Measurements from ENCODE around the gene CLIC5. TPM values are rescaled to one million over a fixed set of nuclear protein-coding genes. Genes with fewer than 3 reads are reported as not detected.
"Not testable (repeated sequence)": the region's sequence is repeated elsewhere in the genome, so short reads cannot be mapped to it uniquely, and the experiment has no call there.

Gene CLIC5
- total RNA-seq, 2 experiments from 2014 or later = 1.8 to 2.2 TPM

DNA sequence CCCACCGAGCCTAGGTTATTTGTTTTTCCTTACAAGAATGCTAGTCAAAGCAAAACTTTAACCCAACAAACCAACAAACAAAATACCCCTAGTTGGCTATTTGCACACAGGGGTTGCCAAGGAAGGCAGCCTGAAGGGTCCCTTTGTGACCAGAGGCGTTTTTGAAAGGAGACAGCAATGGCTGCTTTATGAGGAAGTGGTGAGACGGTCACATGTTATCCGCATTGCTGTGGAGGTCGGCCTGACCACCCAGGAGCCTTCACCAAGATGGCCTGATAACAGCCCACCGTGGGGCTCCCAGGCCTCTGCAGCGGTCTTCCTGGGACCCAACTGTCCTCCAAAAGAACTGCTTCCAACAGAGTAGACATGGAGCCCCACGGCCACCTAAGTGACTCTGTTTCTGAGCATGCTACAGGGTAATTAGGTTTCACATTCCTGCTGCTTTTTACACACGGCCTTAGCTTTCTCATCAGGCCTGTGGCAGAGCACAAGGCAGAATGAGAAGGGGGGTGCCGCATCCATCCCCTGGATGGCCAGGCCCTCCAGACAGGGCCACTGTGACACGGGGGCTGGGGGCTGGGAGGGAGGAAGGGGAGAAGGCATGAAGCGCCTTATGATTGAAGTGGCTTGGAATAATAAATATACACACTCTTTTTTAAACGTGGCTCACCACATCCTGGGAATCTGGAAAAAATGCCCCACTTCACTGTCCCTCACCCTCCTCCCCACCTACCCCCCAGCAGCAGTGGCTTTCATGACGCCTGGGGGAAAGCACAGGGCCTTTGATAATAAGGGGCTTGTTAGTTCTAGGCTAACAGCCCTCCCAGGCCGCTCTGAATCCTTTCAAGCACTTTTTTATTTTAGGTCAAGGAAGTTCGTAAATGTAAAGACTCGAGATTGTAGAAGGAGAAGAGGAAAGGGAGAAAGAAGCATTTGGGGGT is 86.0 kb downstream of the CLIC5 start:
- POLR2A ChIA-PET = no interaction called here
- peaks cover 2% of the 10 kb centered on the region for H3K4me1 Mint-ChIP-seq (ENCODE audit: low read depth)
- H3K27me3 Mint-ChIP-seq (ENCODE audit: low read depth) = no peaks in the 10 kb centered on the region
- CTCF ChIA-PET = interaction anchor here (0.6 to 2.5 kb wide), 32 partner anchors 9 to 1302 kb away, joined by 3 to 23 read pairs (median 4); partner anchors contain the start of gene ENPP4
- no peak for ATAC-seq
- no peak overlapping the region for H3K4me3 Mint-ChIP-seq
- no peak for DNase-seq
- H3K36me3 Mint-ChIP-seq (ENCODE audit: low read depth) = no peaks in the 10 kb centered on the region
- no peaks in the 10 kb centered on the region for H3K9me3 Mint-ChIP-seq (ENCODE audit: insufficient read depth)
- no peak overlapping the region for H3K27ac Mint-ChIP-seq

DNA sequence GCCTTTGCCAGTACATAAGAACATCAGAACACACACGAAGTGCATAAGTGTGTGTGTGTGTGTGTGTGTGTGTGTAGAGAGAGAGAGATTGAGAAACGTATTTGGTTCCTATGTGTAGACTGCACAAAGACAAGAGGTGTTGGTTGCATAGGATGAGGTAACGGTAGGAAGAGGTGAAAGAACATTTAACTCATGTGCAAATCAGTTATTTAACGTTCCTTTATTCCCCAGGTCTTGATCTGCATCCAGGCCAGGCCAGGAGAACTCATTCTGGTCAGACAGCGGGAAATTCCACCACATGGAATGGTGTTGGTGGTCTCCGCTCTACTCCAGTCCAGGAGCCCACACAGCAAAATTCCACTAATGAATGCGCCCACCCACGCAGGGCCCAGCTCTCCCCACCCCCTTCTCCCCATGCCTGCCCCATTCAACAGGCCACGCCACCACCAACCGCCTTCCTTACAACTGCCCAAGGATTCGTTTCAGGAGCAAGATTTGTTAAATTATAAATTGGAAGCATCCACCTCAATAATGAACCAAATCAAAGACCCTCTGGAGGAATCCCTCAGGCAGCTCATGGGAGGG is 86.8 kb downstream of the CLIC5 start:
- ATAC-seq = no peak
- Mint-ChIP-seq H3K27me3 (ENCODE audit: low read depth) (no peaks in the 10 kb centered on the region), H3K4me1 (ENCODE audit: low read depth) (peaks cover 2% of the 10 kb centered on the region), H3K4me3 (no peak overlapping the region), H3K9me3 (ENCODE audit: insufficient read depth) (no peaks in the 10 kb centered on the region), H3K36me3 (ENCODE audit: low read depth) (no peaks in the 10 kb centered on the region), H3K27ac (no peak overlapping the region)
- CTCF ChIA-PET = interaction anchor here (1.5 kb wide), 1 partner anchor 31 kb away, joined by 3 read pairs; no protein-coding TSS in a partner anchor
- POLR2A ChIA-PET = no interaction called here
- no peak for DNase-seq

DNA sequence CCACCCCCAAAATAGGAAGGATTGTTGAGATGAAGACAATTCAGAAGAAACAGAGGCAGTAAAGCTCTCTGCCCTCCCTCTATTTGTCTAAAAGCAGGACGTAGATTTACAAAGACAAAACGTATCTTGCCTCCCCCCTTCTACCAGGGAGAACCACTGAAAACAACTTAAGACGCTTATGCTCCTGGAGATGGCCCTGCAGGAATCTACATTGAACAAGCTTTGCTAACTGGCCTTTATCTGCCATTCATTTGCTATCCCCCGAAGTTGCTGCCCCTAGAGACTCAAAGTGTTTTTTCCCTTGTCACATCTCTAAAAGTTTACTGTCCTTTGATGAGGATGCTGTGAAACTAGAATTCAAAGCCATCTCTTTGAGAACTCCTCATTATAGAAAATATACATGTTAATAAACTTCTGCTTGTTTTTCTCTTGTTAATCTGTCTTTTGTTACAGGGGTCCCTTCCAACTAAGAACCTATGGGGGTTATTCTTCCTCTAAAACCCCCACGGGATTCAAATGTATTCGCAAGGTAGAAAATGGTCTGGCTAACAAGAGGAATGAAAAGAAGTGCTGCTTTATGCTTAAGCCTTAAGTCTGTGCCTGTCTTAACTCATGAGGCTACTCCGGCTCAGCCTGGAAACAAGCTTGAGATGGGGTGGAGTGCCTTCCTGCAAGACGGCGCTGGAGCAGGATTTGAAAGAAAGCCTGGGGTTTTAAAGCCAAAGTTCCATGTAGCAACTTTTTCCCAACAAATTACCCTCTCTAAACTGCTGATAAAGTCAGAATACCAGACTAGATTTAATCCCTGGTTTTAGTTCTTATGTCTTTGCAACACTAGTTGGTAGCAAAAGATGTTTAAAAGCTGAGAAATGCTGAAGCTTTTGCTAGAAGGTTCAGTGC is 88.0 kb downstream of the CLIC5 start:
- Mint-ChIP-seq H3K27me3 (ENCODE audit: low read depth) (no peaks in the 10 kb centered on the region), H3K4me1 (ENCODE audit: low read depth) (peaks cover 11% of the 10 kb centered on the region), H3K9me3 (ENCODE audit: insufficient read depth) (no peaks in the 10 kb centered on the region), H3K27ac (no peak overlapping the region), H3K36me3 (ENCODE audit: low read depth) (no peaks in the 10 kb centered on the region), H3K4me3 (no peak overlapping the region)
- ChIA-PET POLR2A (no interaction called here), CTCF (no interaction called here)
- no peak for DNase-seq
- ATAC-seq = no peak

DNA sequence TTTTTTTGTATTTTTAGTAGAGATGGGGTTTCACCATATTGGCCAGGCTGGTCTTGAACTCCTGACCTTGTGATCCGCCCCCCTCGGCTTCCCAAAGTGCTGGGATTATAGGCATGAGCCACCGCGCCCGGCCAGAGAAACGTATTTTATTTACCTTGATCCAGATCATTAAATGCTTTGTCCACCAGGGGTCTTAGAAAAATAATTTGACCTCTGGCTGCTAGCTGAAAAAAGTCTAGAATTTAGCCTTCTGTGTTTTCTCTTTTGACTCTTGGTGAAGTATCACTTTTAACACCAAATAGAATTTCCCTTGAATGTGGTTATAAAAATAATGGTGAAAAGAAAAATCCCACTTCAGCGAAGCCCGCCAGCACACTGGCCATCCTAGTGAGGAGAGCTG is 89.2 kb downstream of the CLIC5 start:
- H3K27ac Mint-ChIP-seq; H3K4me3 Mint-ChIP-seq; ATAC-seq; H3K27me3 Mint-ChIP-seq (ENCODE audit: low read depth); CTCF ChIA-PET; H3K9me3 Mint-ChIP-seq (ENCODE audit: insufficient read depth); H3K36me3 Mint-ChIP-seq (ENCODE audit: low read depth); DNase-seq; POLR2A ChIA-PET: not testable (repeated sequence)
- peaks cover 17% of the 10 kb centered on the region for H3K4me1 Mint-ChIP-seq (ENCODE audit: low read depth)

DNA sequence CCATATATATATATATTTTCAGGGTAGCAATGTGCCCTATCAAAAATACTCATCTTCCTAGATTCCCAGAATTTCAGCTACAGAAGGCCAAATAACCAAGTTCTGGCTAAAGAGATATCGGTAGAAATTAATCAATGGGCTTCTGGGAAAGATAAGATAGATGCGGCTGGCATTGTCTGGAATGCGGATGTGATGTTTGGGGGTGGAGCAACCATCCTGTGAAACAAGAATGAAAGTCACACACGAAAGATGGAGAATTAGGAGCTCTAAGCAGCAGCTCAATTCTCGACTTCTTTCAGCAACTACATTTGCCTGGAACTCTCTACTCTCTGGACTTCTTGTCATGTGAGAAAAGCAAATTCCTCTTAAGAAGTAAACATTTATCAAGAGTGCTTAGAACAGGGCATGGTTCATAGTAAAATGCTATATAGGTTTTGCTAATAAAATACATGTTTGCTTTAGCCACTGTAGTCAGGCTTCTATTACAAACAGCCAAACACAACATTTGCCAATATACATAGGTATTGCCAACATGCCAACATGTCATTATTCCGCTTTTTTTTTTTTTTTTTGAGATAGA is 90.8 kb downstream of the CLIC5 start:
- POLR2A ChIA-PET = no interaction called here
- CTCF ChIA-PET = interaction anchor here (1.1 to 5.0 kb wide), 4 partner anchors 210 to 1449 kb away, joined by 4 to 48 read pairs (median 6); no protein-coding TSS in a partner anchor
- Mint-ChIP-seq H3K27ac (no peak overlapping the region), H3K27me3 (ENCODE audit: low read depth) (no peaks in the 10 kb centered on the region), H3K4me3 (no peak overlapping the region), H3K4me1 (ENCODE audit: low read depth) (peaks cover 20% of the 10 kb centered on the region), H3K36me3 (ENCODE audit: low read depth) (no peaks in the 10 kb centered on the region), H3K9me3 (ENCODE audit: insufficient read depth) (no peaks in the 10 kb centered on the region)
- ATAC-seq (no peak), DNase-seq (no peak)

DNA sequence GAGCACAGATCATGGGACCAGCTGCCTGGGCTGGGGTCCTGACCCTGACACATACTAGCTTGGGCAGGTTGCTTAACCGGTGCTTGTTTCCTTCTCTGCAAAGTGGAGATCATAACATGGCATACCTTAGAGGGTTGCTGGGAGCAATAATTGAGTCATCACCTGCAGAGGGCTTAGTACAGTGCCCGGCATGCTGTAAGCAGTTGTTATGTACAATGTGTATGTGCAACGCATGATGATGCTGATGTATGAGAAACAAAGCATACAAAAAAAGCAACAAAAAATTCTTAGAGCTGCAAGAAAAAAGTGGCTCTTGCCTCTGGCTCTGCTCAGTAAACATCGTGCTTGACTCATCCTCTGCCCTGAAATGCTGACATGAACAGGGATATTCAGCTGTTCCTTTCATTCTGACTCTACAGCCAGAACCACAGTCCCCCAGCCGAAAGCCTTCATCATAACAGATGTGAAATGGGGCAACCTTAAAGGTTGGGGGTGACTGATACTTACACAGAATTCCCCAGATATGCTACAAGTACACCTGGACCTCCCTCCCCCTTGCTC is 91.7 kb downstream of the CLIC5 start:
- peak; percentile 24 for DNase-seq

DNA sequence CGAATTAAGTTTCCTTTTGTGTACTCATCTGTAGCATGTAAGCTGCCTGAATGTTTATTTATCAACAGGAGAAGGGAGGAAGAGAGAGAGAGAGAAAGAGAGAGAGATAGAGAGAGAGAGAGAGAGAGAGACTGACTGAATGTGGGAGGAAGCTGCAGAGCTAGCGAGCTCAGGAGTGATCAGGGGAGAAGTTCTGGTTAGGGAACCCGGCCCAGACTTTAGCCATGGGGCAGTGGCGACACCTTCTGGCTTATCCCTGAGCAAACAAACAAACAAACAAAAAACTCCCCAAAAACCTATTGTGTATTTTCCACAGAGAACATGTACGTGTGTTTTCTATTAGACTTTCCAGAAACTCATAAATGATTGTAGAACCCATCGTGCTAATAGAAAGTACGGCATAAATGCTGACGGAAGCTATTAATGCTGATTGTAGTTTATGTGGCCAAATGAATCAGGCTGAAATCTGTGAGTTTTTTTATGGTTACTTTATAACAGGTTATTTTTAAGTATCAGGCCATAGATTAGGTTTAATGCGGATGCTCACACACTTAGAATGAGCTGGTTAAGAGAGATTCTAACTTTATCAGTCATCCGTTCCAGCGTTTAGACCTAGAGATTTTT is 92.8 kb downstream of the CLIC5 start:
- no peaks in the 10 kb centered on the region for H3K36me3 Mint-ChIP-seq (ENCODE audit: low read depth)
- DNase-seq (peak; percentile 73), ATAC-seq (peak; percentile 63)
- no peak overlapping the region for H3K4me3 Mint-ChIP-seq
- CTCF ChIA-PET = interaction anchor here (0.7 to 5.0 kb wide), 52 partner anchors 8 to 1467 kb away, joined by 3 to 48 read pairs (median 4); partner anchors contain the start of gene SUPT3H
- no peaks in the 10 kb centered on the region for H3K27me3 Mint-ChIP-seq (ENCODE audit: low read depth)
- H3K9me3 Mint-ChIP-seq (ENCODE audit: insufficient read depth) = no peaks in the 10 kb centered on the region
- POLR2A ChIA-PET = interaction anchor here (0.6 to 0.8 kb wide), 2 partner anchors 92 to 206 kb away, joined by 3 to 4 read pairs; partner anchors contain the start of gene CLIC5
- H3K4me1 Mint-ChIP-seq (ENCODE audit: low read depth) = peaks cover 20% of the 10 kb centered on the region
- H3K27ac Mint-ChIP-seq = no peak overlapping the region

More for the DNA sequence above, 91.7 kb downstream of the CLIC5 start:
- ATAC-seq = peak; percentile 30
- no peaks in the 10 kb centered on the region for H3K9me3 Mint-ChIP-seq (ENCODE audit: insufficient read depth)
- H3K27ac Mint-ChIP-seq = no peak overlapping the region
- no peaks in the 10 kb centered on the region for H3K36me3 Mint-ChIP-seq (ENCODE audit: low read depth)
- POLR2A ChIA-PET = no interaction called here
- no peaks in the 10 kb centered on the region for H3K27me3 Mint-ChIP-seq (ENCODE audit: low read depth)
- CTCF ChIA-PET = interaction anchor here (0.8 to 5.0 kb wide), 12 partner anchors 22 to 1448 kb away, joined by 3 to 48 read pairs (median 4); partner anchors contain the start of gene SUPT3H
- H3K4me1 Mint-ChIP-seq (ENCODE audit: low read depth) = peaks cover 20% of the 10 kb centered on the region
- no peak overlapping the region for H3K4me3 Mint-ChIP-seq

DNA sequence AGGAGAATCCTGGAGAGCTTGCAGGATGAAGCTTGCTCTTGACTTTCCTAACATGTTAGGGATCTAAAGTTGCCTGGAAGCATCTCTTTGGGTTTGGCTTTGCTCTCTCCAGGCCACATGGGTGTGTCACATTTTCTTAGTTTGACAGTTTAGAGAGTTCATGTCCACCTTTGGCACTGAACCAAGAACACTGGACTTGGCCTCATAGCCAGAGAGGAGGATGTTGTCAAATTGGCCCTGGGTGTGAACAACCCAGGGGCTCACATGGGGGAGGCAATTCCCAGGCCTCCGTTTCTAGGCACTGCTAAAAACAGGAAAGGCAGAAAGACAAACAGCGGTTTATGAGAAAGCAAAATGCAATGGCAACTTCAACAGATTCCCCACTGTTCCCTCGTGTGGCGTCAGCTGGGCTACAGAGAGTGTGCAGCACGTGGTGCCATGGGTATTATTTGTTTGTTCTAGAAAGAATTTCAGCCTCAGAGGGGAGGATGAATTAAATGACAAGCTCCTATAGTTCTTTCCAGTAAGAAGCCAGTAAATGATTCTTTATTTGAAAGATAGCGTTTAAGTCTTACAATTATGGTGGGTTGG is 93.9 kb downstream of the CLIC5 start:
- H3K4me1 Mint-ChIP-seq (ENCODE audit: low read depth) = peaks cover 19% of the 10 kb centered on the region
- POLR2A ChIA-PET = interaction anchor here (0.6 kb wide), 1 partner anchor 295 kb away, joined by 4 read pairs; no protein-coding TSS in a partner anchor

DNA sequence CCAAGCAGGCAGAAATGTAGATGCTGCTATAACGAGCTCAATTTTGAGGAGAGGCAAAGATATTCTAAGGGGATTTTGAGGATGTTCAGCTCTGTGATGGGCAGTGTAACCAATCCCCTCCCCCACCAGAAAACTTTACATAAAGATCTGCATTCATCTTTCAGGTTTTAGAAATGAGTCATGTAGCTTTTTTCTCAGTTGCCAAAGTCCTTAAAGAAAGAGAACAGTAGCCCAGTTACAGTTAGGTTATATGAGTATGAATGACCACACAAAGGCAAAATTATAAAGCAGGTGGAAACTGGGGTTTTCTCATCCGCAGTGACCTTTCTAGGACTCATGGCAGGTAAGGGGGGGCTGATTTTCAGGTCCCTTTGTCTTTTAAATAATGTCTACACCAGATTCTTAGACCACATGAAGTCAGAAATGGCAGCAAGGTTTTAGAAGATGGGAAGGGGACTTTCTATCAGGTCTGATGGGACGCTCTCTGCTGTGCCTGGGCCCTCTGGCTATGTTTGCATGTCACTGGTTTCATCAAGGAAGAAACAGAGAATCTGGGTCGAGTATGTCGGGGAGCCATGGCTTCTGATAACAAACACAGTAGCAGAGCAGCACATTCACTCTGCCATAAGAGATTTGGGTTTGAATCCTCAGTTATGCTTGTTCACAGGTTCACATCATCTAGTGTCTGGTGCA is 94.7 kb downstream of the CLIC5 start:
- no peak overlapping the region for H3K27ac Mint-ChIP-seq
- ATAC-seq (no peak), DNase-seq (no peak)
- peaks cover 18% of the 10 kb centered on the region for H3K4me1 Mint-ChIP-seq (ENCODE audit: low read depth)
- ChIA-PET POLR2A (interaction anchor here (0.6 to 1.0 kb wide), 3 partner anchors 92 to 295 kb away, joined by 3 to 5 read pairs (median 4); no protein-coding TSS in a partner anchor), CTCF (interaction anchor here (0.6 to 5.0 kb wide), 8 partner anchors 10 to 1451 kb away, joined by 3 to 48 read pairs (median 8); no protein-coding TSS in a partner anchor)
- H3K27me3 Mint-ChIP-seq (ENCODE audit: low read depth) = no peaks in the 10 kb centered on the region
- no peak overlapping the region for H3K4me3 Mint-ChIP-seq
- H3K9me3 Mint-ChIP-seq (ENCODE audit: insufficient read depth) = no peaks in the 10 kb centered on the region
- no peaks in the 10 kb centered on the region for H3K36me3 Mint-ChIP-seq (ENCODE audit: low read depth)

More for the DNA sequence above, 93.9 kb downstream of the CLIC5 start:
- ATAC-seq = no peak
- H3K9me3 Mint-ChIP-seq (ENCODE audit: insufficient read depth) = no peaks in the 10 kb centered on the region
- no peaks in the 10 kb centered on the region for H3K27me3 Mint-ChIP-seq (ENCODE audit: low read depth)
- no peak overlapping the region for H3K27ac Mint-ChIP-seq
- DNase-seq = no peak
- no peak overlapping the region for H3K4me3 Mint-ChIP-seq
- no peaks in the 10 kb centered on the region for H3K36me3 Mint-ChIP-seq (ENCODE audit: low read depth)
- CTCF ChIA-PET = interaction anchor here (0.8 to 5.0 kb wide), 27 partner anchors 7 to 1452 kb away, joined by 3 to 48 read pairs (median 6); partner anchors contain the start of gene SUPT3H

DNA sequence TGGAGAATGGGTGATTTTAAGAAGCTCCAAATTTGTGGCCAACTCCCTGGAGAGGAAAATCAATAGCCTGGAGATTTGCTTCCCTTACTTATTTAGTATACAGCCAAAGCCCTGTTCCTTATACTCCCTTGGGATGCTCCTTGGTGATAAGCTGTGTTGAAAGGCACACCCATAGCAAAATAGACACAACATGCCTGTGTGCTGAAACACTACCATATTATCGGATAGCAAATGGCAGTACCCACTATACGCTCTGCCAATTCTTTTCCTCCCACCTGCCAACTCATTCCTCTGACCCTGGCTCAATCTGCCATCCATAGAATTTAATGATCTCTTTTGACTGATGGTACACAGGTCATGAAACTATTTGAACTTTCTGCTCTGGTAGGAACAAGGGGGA is 98.2 kb downstream of the CLIC5 start:
- DNase-seq = no peak
- no peaks in the 10 kb centered on the region for H3K36me3 Mint-ChIP-seq (ENCODE audit: low read depth)
- no peak for ATAC-seq

More for the DNA sequence above, 98.2 kb downstream of the CLIC5 start:
- CTCF ChIA-PET = interaction anchor here (1.1 kb wide), 1 partner anchor 421 kb away, joined by 3 read pairs; no protein-coding TSS in a partner anchor
- Mint-ChIP-seq H3K27me3 (ENCODE audit: low read depth) (no peaks in the 10 kb centered on the region), H3K4me3 (no peak overlapping the region), H3K9me3 (ENCODE audit: insufficient read depth) (no peaks in the 10 kb centered on the region), H3K27ac (no peak overlapping the region), H3K4me1 (ENCODE audit: low read depth) (peaks cover 7% of the 10 kb centered on the region)
- POLR2A ChIA-PET = no interaction called here
